RWPE2 (cell line): ENCODE results near the gene STON2.

Experiments
- ATAC-seq: fragments of 200-7000 bp; cut with Tn5 transposase; 3 replicates; pipeline ENCODE4 v1.9.1; 2021; ENCODE audit warnings: low read depth
- DNase-seq: peaks from one replicate; pipeline ENCODE4 v3.0.0-alpha.2; 2020; ENCODE audit warnings: low spot score
- H3K27ac ChIP-seq: fragments of 450-650 bp; 2 replicates; pipeline ENCODE4 v1.5.1; 2017; ENCODE audit warnings: mild to moderate bottlenecking; ENCODE audit not compliant: poor library complexity, severe bottlenecking
- H3K27me3 ChIP-seq: fragments of 250-450 bp; sonication (Bioruptor Pico); 2 replicates; pipeline ENCODE4 v1.5.1; 2021; ENCODE audit warnings: mild to moderate bottlenecking, moderate library complexity; ENCODE audit not compliant: insufficient read depth, poor library complexity, severe bottlenecking
- H3K36me3 ChIP-seq: fragments of 250-450 bp; sonication (Bioruptor Pico); 2 replicates; pipeline ENCODE4 v1.5.1; 2020; ENCODE audit warnings: low read depth, mild to moderate bottlenecking, moderate library complexity
- H3K4me1 ChIP-seq: fragments of 250-450 bp; sonication (Bioruptor Pico); 2 replicates; pipeline ENCODE4 v1.5.1; 2021; ENCODE audit warnings: mild to moderate bottlenecking, moderate library complexity; ENCODE audit not compliant: insufficient read depth, poor library complexity, severe bottlenecking
- H3K4me3 ChIP-seq: fragments of 250-450 bp; sonication (Bioruptor Pico); 2 replicates; pipeline ENCODE4 v1.5.1; 2021; ENCODE audit warnings: mild to moderate bottlenecking, moderate library complexity; ENCODE audit not compliant: severe bottlenecking
- H3K9me3 ChIP-seq: fragments of 250-450 bp; sonication (Bioruptor Pico); 2 replicates; pipeline ENCODE4 v1.5.1; 2021; ENCODE audit warnings: mild to moderate bottlenecking, moderate library complexity; ENCODE audit not compliant: severe bottlenecking
- CTCF ChIP-seq: fragments of 450-650 bp; IDR thresholded peaks from one replicate; pipeline ENCODE4 v1.5.1; 2017; ENCODE audit warnings: mild to moderate bottlenecking, moderate library complexity; ENCODE audit not compliant: poor library complexity, severe bottlenecking

STON2 gene

DNA sequence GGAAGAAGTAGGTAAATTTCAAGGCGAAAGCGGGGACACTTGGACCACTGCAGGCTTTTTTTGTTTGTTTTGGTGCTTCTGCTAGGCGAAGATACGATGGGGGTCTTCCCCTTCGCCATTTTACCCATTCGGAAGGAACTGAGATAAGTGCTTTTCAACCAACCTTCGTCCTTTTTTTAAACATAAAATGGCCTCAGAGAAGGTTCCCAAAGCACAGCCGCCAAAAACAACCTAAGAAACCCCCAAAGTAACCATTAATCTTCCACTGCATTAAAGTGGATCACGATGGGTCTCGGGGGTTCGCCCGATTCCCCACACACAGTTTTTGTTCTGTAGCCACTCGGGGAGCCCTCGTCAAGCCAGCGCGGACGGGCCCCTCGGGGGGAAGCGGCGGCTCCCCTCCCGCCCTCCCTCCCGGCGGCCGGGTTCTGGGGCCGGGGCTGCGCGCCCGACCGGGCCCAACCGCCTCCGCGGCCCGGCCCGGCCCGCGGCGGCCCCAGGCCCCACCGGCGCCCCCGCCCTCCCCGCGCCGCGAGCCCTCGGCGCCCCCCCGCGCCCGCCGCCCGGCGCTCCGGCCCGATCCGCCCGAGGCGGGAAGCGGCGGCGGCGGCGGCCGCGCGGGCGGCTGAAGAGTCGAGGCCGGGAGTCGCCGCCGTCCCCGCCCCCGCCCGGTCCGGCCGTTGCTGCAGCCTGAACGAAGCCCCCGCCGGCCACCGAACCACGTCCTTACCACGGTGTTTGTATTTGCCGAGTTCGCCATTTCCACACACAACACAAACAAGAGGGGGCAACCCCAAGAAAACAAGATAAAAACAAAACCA lies 180.2 kb downstream of the STON2 start:
- TF ChIP-seq CTCF = no peak
- peak overlapping the region; percentile 51 for H3K4me3 ChIP-seq
- ATAC-seq (no peak), DNase-seq (no peak)
- peaks cover 16% of the 10 kb centered on the region for H3K4me1 ChIP-seq
- H3K27me3 ChIP-seq = no peaks in the 10 kb centered on the region
- H3K27ac ChIP-seq = peak overlapping the region; percentile 92
- no peaks in the 10 kb centered on the region for H3K9me3 ChIP-seq
- peaks cover 19% of the 10 kb centered on the region for H3K36me3 ChIP-seq

- H3K9me3 ChIP-seq = no peaks in the 10 kb centered on the region
- TF ChIP-seq CTCF = no peak
- H3K36me3 ChIP-seq = peaks cover 26% of the 10 kb centered on the region
Measured at GRCh38 chr14:81219210-81219758, 180.8 kb downstream of the STON2 start.

GRCh38 chr14:81211844-81212243 lies 188.3 kb downstream of the STON2 start:
- no peak overlapping the region for H3K4me3 ChIP-seq
- H3K4me1 ChIP-seq = no peaks in the 10 kb centered on the region
- peaks cover 70% of the 10 kb centered on the region for H3K36me3 ChIP-seq
- H3K27ac ChIP-seq = no peak overlapping the region
- no peaks in the 10 kb centered on the region for H3K27me3 ChIP-seq
- peak; percentile 42 for TF ChIP-seq CTCF
- H3K9me3 ChIP-seq = no peaks in the 10 kb centered on the region
- ATAC-seq (peak; percentile 64; the same call in 2 of the 3 replicates), DNase-seq (no peak)

More at GRCh38 chr14:81219210-81219758, 180.8 kb downstream of the STON2 start:
- peaks cover 16% of the 10 kb centered on the region for H3K4me1 ChIP-seq
- peak; percentile 84 for ATAC-seq
- H3K4me3 ChIP-seq = peak overlapping the region; percentile 51
- peak; percentile 93 for DNase-seq
- no peaks in the 10 kb centered on the region for H3K27me3 ChIP-seq
- peak overlapping the region; percentile 92 for H3K27ac ChIP-seq
